Measurements from ENCODE around the gene SETD7. TPM values are rescaled to one million over a fixed set of nuclear protein-coding genes. Genes with fewer than 3 reads are reported as not detected.
A peak's percentile ranks its signal among the peaks of the same experiment; 100 is the strongest.
"Not testable (repeated sequence)": the region's sequence is repeated elsewhere in the genome, so short reads cannot be mapped to it uniquely, and the experiment has no call there.

Gene SETD7
- total RNA-seq, 1 experiment from 2014 or later, result 59.4 TPM

DNA sequence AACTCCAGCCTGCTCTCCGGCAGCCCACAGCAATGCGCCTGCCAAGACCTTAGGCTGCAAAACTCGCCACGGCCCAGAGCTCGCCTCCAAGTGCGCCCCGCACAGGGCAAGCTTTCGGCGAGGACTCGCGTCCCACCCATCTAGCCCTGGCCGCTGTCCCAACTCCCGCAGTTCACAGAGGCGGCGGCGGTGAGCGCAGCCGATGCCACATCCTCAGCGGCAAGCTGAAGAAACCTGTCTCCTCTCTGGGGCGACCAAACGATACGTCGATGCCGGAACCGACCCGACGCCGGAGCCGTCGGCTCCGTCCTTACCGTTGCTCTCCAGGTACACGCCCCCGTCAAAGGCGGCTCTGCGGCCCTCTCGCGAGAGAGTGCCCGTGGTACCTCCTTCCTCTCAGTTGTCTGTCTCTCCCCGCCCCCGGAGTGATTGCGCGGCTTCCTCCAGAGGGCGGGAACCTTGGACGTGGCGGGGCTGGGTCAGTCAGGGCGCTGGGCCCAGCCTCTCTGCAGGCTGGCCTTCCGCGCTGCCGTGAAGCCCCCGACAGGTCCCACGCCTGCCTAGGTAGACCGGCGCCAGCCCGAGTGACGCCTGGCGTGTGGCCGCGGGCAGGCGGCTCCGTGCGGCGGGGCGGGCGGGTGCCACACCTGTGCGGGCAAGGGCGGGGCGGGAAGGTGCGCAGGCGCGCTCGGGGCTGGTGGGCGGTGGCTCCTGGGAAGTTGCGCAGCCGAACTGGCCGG is 102.5 kb downstream of the SETD7 start:
- H3K4me2 ChIP-seq (ENCODE audit: low read depth, low read length, poor library complexity, severe bottlenecking), result peak overlapping the region; percentile 94
- H3K27me3 ChIP-seq (ENCODE audit: low read length), result no peaks in the 10 kb centered on the region
- H3K4me3 ChIP-seq (ENCODE audit: low read length), result peak overlapping the region; percentile 97
- H3K27ac ChIP-seq (ENCODE audit: low read length), result peak overlapping the region; percentile 88
- peak; percentile 99 for DNase-seq
- no peaks in the 10 kb centered on the region; the same call in 1 of the 2 replicates for H4K20me1 ChIP-seq (ENCODE audit: insufficient read depth, low read depth, low read length)
- no peaks in the 10 kb centered on the region for H3K9me2 ChIP-seq (replicated peaks; ENCODE audit: insufficient read depth, low read length)
- peaks cover 70% of the 10 kb centered on the region for H3K79me2 ChIP-seq (ENCODE audit: low read length)
- H3K4me1 ChIP-seq (ENCODE audit: low read length), result peaks cover 59% of the 10 kb centered on the region
- peak overlapping the region; percentile 32; the same call in 1 of the 2 replicates for H2AFZ ChIP-seq (ENCODE audit: low read length)
- peak overlapping the region; percentile 91 for H3K9ac ChIP-seq (ENCODE audit: low read length)
- no peaks in the 10 kb centered on the region for H3K36me3 ChIP-seq (ENCODE audit: insufficient read depth, low read length)
- no peaks in the 10 kb centered on the region for H3K9me3 ChIP-seq (ENCODE audit: low read length)

DNA sequence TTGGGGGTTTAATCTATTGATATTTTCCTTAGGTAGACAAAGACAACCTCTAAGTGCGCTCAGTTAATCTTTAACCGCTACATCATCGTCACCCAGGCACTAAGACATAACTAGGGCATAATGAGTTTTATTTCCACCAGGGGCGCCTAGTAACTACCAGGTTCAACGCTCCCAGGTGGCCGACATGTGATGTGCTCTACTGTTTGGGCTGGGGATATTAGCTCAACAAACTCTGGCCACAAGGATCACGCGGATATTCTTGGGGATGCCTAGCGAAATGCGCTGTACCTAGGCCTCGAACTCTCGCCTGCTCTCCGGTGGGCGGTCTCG is 103.0 kb downstream of the SETD7 start:
- Histone ChIP-seq H3K79me2 (ENCODE audit: low read length) (peaks cover 65% of the 10 kb centered on the region), H3K27ac (ENCODE audit: low read length) (peak overlapping the region; percentile 88), H3K4me1 (ENCODE audit: low read length) (peaks cover 55% of the 10 kb centered on the region), H3K9me2 (replicated peaks; ENCODE audit: insufficient read depth, low read length) (no peaks in the 10 kb centered on the region), H3K4me2 (ENCODE audit: low read depth, low read length, poor library complexity, severe bottlenecking) (peak overlapping the region; percentile 94), H3K27me3 (ENCODE audit: low read length) (no peaks in the 10 kb centered on the region), H2AFZ (ENCODE audit: low read length) (peak overlapping the region; percentile 32; the same call in 1 of the 2 replicates), H3K9ac (ENCODE audit: low read length) (peak overlapping the region; percentile 91), H4K20me1 (ENCODE audit: insufficient read depth, low read depth, low read length) (no peaks in the 10 kb centered on the region; the same call in 1 of the 2 replicates), H3K9me3 (ENCODE audit: low read length) (no peaks in the 10 kb centered on the region), H3K4me3 (ENCODE audit: low read length) (peak overlapping the region; percentile 97), H3K36me3 (ENCODE audit: insufficient read depth, low read length) (no peaks in the 10 kb centered on the region)
- peak; percentile 89 for DNase-seq

DNA sequence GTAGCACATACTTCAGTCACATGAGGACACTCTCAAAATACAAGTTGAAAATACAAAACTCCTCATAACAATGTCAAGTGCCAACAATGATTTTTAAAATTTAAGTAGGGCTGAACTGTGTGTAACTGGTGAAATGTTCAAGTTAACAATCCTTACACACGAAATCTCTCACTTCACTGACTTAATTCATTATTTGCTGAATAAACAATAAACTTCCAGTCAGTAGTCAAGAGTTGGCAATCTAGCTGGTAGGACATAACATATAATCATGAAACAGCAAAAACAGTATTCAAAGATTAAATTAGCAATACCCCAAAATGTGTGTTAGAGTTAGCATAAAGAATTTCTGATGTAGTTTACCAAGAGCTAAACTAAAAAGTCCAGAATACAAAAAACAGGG is 104.0 kb downstream of the SETD7 start:
- H3K36me3 ChIP-seq (ENCODE audit: insufficient read depth, low read length), result no peaks in the 10 kb centered on the region
- peaks cover 54% of the 10 kb centered on the region for H3K79me2 ChIP-seq (ENCODE audit: low read length)
- H3K4me1 ChIP-seq (ENCODE audit: low read length), result peaks cover 45% of the 10 kb centered on the region
- no peaks in the 10 kb centered on the region for H3K9me2 ChIP-seq (replicated peaks; ENCODE audit: insufficient read depth, low read length)
- no peaks in the 10 kb centered on the region for H3K27me3 ChIP-seq (ENCODE audit: low read length)
- H3K9ac ChIP-seq (ENCODE audit: low read length), result peak overlapping the region; percentile 91
- H2AFZ ChIP-seq (ENCODE audit: low read length), result no peak overlapping the region
- no peaks in the 10 kb centered on the region for H3K9me3 ChIP-seq (ENCODE audit: low read length)
- DNase-seq, result no peak
- peak overlapping the region; percentile 97 for H3K4me3 ChIP-seq (ENCODE audit: low read length)
- H4K20me1 ChIP-seq (ENCODE audit: insufficient read depth, low read depth, low read length), result no peaks in the 10 kb centered on the region; the same call in 1 of the 2 replicates
- peak overlapping the region; percentile 94 for H3K4me2 ChIP-seq (ENCODE audit: low read depth, low read length, poor library complexity, severe bottlenecking)
- H3K27ac ChIP-seq (ENCODE audit: low read length), result peak overlapping the region; percentile 88

DNA sequence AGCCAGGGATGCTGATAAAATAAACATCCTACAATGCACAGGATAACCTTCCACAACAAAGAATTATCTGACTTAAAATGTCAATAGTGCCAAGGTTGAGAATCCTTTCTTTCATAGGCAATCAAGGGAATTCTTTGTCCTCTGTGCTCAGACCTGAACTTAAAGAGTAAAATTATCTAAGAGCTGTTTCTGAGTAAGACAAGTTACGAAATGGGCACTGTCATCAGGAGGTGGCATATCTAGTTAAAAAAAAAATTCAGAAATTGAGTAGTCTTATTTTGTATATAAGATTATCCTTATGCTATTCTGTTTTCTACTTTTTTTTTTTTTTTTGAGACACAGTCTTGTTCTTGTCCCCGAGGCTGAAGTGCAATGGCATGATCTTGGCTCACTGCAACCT is 105.4 kb downstream of the SETD7 start:
- H3K9ac ChIP-seq (ENCODE audit: low read length), result no peak overlapping the region
- DNase-seq, result no peak
- no peaks in the 10 kb centered on the region; the same call in 1 of the 2 replicates for H4K20me1 ChIP-seq (ENCODE audit: insufficient read depth, low read depth, low read length)
- peaks cover 31% of the 10 kb centered on the region for H3K4me1 ChIP-seq (ENCODE audit: low read length)
- no peaks in the 10 kb centered on the region for H3K9me3 ChIP-seq (ENCODE audit: low read length)
- H3K36me3 ChIP-seq (ENCODE audit: insufficient read depth, low read length), result no peaks in the 10 kb centered on the region
- no peaks in the 10 kb centered on the region for H3K9me2 ChIP-seq (replicated peaks; ENCODE audit: insufficient read depth, low read length)
- H2AFZ ChIP-seq (ENCODE audit: low read length), result no peak overlapping the region
- H3K79me2 ChIP-seq (ENCODE audit: low read length), result peaks cover 40% of the 10 kb centered on the region
- H3K27me3 ChIP-seq (ENCODE audit: low read length), result no peaks in the 10 kb centered on the region
- no peak overlapping the region for H3K4me3 ChIP-seq (ENCODE audit: low read length)
- H3K27ac ChIP-seq (ENCODE audit: low read length), result no peak overlapping the region
- no peak overlapping the region for H3K4me2 ChIP-seq (ENCODE audit: low read depth, low read length, poor library complexity, severe bottlenecking)

DNA sequence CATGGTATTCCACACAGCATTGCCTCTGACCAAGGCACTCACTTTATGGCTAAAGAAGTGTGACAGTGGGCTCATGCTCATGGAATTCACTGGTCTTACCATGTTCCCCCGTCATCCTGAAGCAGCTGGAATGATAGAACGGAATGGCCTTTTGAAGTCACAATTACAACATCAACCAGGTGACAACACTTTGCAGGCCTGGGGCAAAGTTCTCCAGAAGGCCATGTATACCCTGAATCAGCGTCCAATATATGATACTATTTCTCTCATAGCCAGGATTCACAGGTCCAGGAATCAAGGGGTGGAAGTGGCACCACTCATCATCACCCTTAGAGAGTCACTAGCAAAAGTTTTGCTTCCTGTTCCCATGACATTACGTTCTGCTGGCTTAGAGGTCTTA is 108.9 kb downstream of the SETD7 start:
- H3K27me3 ChIP-seq (ENCODE audit: low read length); H3K4me3 ChIP-seq (ENCODE audit: low read length); H3K27ac ChIP-seq (ENCODE audit: low read length); H3K9ac ChIP-seq (ENCODE audit: low read length); H3K9me3 ChIP-seq (ENCODE audit: low read length); H3K36me3 ChIP-seq (ENCODE audit: insufficient read depth, low read length); H3K4me2 ChIP-seq (ENCODE audit: low read depth, low read length, poor library complexity, severe bottlenecking); H3K9me2 ChIP-seq (replicated peaks; ENCODE audit: insufficient read depth, low read length); H2AFZ ChIP-seq (ENCODE audit: low read length); H4K20me1 ChIP-seq (ENCODE audit: insufficient read depth, low read depth, low read length); DNase-seq: not testable (repeated sequence)
- H3K4me1 ChIP-seq (ENCODE audit: low read length), result peaks cover 15% of the 10 kb centered on the region
- H3K79me2 ChIP-seq (ENCODE audit: low read length), result peaks cover 16% of the 10 kb centered on the region

Other genes with a start within 250 kb of the SETD7 start
- gene RAB33B, start 102.1 kb downstream of the SETD7 start, total RNA-seq (2014; rRNA removed; shearing (Covaris generic); ENCODE audit: low replicate concordance), result 9.2 and 17.2 TPM in 2 replicates
- gene MGST2, start 109.6 kb upstream of the SETD7 start, total RNA-seq (2014; rRNA removed; shearing (Covaris generic); ENCODE audit: low replicate concordance), result 34.7 and 55.8 TPM in 2 replicates

Measured in Karpas-422 (cell line).